ENCODE measurements around the gene COPB1. TPM values are rescaled to one million over a fixed set of nuclear protein-coding genes. Genes with fewer than 3 reads are reported as not detected.

Gene COPB1
- total and polyA plus RNA-seq, 9 of the 15 experiments (the other 6 are each of a cell fraction or from before 2014, with no cell fraction given), result 64.7 to 188 (median 91.6) TPM

GRCh38 chr11:14519917-14520746, 20.5 kb upstream of the COPB1 start, which contains the start of gene PSMA1:
PSMA1 (minus strand) TSS chr11:14520386; CDS start chr11:14520299, 87 bp downstream.
- CTCF ChIA-PET (ENCODE audit: low intra/inter-chr PET ratio), result no interaction called here
- under 1% methylated on average over 55 of the region's 56 CpGs for whole genome bisulfite sequencing (ENCODE audit: insufficient coverage, low coverage, missing lambda C conversion rate)
- Histone ChIP-seq H3K36me3 (ENCODE audit: control insufficient read depth, insufficient read depth, low read length) (peaks cover 43% of the 10 kb centered on the region), H3K27me3 (ENCODE audit: control insufficient read depth in 2 of 2, insufficient read depth in 2 of 2, low read length in 2 of 2) (no peaks in the 10 kb centered on the region), H3K4me1 (replicated peaks in 1 of 2; ENCODE audit: control insufficient read depth in 2 of 2, insufficient read depth in 2 of 2, low read length in 2 of 2) (peaks cover 6 to 8% of the 10 kb centered on the region in 2 experiments; a peak in 3 of 5 replicates), H3K4me3 (peak within 1 kb of the TSS; percentile 92), H3K9me1 (ENCODE audit: control insufficient read depth, insufficient read depth, low read length) (no peaks in the 10 kb centered on the region), H3K9me3 (replicated peaks; ENCODE audit: control insufficient read depth, insufficient read depth, low read depth, low read length) (no peaks in the 10 kb centered on the region), H2AFZ (ENCODE audit: low read depth, low read length) (peak within 1 kb of the TSS; percentile 92), H3K9ac (ENCODE audit: insufficient read depth in 1 of 2, low read depth in 2 of 2, low read length in 2 of 2) (peak within 1 kb of the TSS; percentile 94 to 97), H4K20me1 (replicated peaks; ENCODE audit: control insufficient read depth, insufficient read depth, low read length) (0 out of 2 replicates have a peak, but pooled peaks cover 4% of the 10 kb centered on the region), H3K4me2 (ENCODE audit: insufficient read depth, low read length) (peak within 1 kb of the TSS; percentile 99), H3K79me2 (ENCODE audit: control insufficient read depth, insufficient read depth, low read length) (peaks cover 48% of the 10 kb centered on the region), H3K27ac (ENCODE audit: extremely low read depth, low read depth, low read length) (peak within 1 kb of the TSS; percentile 99)
- in situ Hi-C loops (cut with MboI) (loop anchor here (10.0 kb wide), 1 partner anchor 375 kb away; the partner anchor contains the start of gene CYP2R1), intact Hi-C loops (cut with micrococcal nuclease) (loop anchor here (5.0 kb wide), 3 partner anchors 122 to 372 kb away; partner anchors contain the start of genes CYP2R1 and PDE3B)
- POLR2A ChIA-PET, result interaction anchor here (0.6 to 2.2 kb wide), 19 partner anchors 10 to 388 kb away, joined by 3 to 10 read pairs (median 4); partner anchors contain the start of genes COPB1, CYP2R1 and PDE3B
- DNase-seq (ENCODE audit: extremely low read depth in 1 of 4, low spot score in 3 of 4) (peak; percentile 82 to 98 (median 87)), FAIRE-seq (peak; percentile 85), ATAC-seq (peak; percentile 94)
- BruUV-seq (replicated peaks), result TSS peak; percentile 55
- TF ChIP-seq ZMIZ1 (IDR thresholded peaks at IDR 0.05; ENCODE audit: low read depth in 2 of 2, low read length in 2 of 2), result peak; percentile 15 to 97; a peak in 2 of 4 replicates
- TF ChIP-seq ESRRB (CRISPR knock-in tag; IDR thresholded peaks at IDR 0.05; ENCODE audit: borderline replicate concordance), result no peak
- TF ChIP-seq ARID3A (IDR thresholded peaks at IDR 0.05; ENCODE audit: borderline replicate concordance, low read depth, low read length), result no peak
- no peak for TF ChIP-seq NUFIP1 (IDR thresholded peaks at IDR 0.05; ENCODE audit: partially characterized antibody)
- TF ChIP-seq, protein P1, sequence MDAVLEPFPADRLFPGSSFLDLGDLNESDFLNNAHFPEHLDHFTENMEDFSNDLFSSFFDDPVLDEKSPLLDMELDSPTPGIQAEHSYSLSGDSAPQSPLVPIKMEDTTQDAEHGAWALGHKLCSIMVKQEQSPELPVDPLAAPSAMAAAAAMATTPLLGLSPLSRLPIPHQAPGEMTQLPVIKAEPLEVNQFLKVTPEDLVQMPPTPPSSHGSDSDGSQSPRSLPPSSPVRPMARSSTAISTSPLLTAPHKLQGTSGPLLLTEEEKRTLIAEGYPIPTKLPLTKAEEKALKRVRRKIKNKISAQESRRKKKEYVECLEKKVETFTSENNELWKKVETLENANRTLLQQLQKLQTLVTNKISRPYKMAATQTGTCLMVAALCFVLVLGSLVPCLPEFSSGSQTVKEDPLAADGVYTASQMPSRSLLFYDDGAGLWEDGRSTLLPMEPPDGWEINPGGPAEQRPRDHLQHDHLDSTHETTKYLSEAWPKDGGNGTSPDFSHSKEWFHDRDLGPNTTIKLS (IDR thresholded peaks at IDR 0.05; ENCODE audit: borderline replicate concordance, low read depth), result peak; percentile 83
- TF ChIP-seq ZNF274 (IDR thresholded peaks at IDR 0.05; ENCODE audit: borderline replicate concordance, low read depth, low read length), result no peak
- TF ChIP-seq HSF4 (CRISPR knock-in tag; IDR thresholded peaks at IDR 0.05; ENCODE audit: borderline replicate concordance), result no peak
- no peak for TF ChIP-seq BHLHE40 (IDR thresholded peaks at IDR 0.05; ENCODE audit: low read length)
- TF ChIP-seq ZNF133 (CRISPR knock-in tag; IDR thresholded peaks at IDR 0.05), result no peak
- no peak for TF ChIP-seq BACH1 (tag; IDR thresholded peaks at IDR 0.05)
- peak; percentile 84; the same call in 1 of the 2 replicates for TF ChIP-seq BRD4 (IDR thresholded peaks at IDR 0.05)
- TF ChIP-seq MTA3 (IDR thresholded peaks at IDR 0.05; ENCODE audit: borderline replicate concordance), result peak; percentile 85

Measured in K562 (cell line).